ENCODE measurements around the gene SND1.
"Not testable (repeated sequence)": the region's sequence is repeated elsewhere in the genome, so short reads cannot be mapped to it uniquely, and the experiment has no call there.

Gene SND1

GRCh38 chr7:127891854-127892438 lies 240.0 kb downstream of the SND1 start:
- no peak for DNase-seq (ENCODE audit: low spot score)

DNA sequence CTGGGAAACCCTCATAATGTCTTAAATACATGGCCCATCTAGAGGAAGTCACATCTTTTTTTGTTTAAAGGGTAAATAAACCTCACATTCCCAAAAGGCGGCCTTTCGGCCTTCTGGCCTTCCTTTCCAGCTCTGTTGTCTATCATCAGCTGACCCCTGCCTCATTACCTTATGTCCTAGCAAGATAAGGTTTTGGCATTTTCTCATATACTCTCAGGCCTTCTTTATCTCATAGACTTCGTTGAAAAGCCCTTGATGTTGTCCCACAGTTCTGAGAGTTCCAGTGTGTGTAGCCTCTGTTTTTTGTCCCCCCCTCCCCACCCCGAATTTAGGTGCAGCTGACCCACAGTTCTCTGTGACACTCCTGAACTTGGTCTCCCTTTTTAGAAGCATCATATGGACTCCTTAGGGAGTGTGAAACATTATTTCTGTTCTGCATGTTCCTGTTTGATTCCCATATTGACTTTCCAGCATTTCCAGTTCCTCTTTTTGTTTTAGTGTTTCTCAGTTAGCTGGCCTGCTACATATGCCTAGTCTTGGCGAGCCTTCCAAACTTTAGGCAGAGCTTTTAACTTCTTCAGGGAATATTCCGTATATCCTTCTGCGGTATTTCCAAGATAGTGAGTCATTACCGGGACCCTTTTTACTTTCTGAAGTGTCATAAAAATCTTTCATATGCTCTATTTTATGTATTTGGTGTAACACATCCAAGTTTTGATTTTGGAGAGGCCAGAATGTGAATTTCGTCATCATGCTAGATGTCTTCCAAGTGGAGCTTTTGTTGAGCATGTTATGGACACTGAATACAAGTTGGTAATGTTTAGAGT lies 240.7 kb downstream of the SND1 start:
- no peak for DNase-seq (ENCODE audit: low spot score)

GRCh38 chr7:127893547-127893946 lies 241.6 kb downstream of the SND1 start:
- no peak for DNase-seq (ENCODE audit: low spot score)

DNA sequence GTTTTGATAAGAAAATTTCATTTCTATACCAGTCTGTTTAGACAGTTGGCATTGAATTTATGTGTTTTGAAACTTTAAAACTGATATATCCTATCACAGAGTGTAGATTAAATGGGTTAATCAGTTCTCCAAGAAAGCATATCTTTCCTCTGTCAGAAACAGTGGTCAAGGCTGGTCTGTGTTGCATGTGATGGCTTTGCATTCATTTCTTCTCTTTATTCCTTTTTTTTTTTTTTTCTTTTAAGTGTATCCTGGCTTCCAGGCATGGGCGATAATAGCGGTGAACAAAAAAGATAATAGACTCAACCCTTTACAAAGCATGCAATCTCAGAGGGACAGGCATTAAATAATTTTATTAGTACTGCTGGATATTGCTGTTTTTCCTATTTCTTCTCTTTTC lies 242.6 kb downstream of the SND1 start:
- DNase-seq (ENCODE audit: low spot score), result no peak

DNA sequence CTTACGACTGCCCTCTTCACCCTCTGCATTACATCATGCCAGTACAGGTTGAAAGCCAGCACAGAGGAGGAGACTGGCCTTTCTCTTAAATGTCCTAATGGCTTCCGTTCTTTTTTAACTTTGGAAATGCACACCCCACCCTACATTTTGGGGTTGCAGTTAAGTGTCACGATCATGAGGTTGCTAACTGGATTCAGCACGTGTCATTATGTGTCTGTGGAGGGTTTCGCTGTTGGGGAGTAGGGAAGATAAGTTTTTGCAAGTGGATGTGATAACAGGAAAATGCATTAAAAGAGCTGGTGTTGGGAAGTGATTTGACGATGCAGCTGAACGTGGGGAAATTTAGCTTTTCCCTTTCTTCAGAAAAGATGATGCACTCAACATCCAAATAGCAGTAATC lies 243.4 kb downstream of the SND1 start:
- DNase-seq (ENCODE audit: low spot score), result no peak

DNA sequence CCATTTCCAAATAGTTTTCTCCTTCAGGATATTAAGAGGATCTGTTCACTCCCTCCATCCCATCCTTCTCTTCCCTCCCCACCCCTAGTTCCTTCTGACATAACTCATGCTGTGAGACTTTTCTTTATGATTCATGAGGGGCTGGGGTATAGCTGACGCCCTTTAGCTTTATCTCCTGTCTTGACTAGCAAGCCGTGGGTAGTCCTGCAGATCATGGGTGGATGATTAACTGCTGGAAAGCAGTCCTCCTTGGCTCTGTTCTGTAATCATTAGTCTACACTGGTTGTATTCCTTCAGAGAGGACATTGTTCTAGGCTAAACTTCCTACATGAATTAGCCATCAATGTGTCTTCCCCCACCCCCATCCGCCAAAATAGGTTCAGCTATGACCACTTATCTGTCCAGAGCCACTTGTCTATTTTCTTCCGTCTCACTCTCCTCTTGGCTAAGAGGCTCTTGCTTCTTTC lies 243.9 kb downstream of the SND1 start:
- no peak for DNase-seq (ENCODE audit: low spot score)

GRCh38 chr7:127896659-127897058 lies 244.7 kb downstream of the SND1 start:
- DNase-seq (ENCODE audit: low spot score), result no peak

GRCh38 chr7:127897704-127898454 lies 245.9 kb downstream of the SND1 start:
- DNase-seq (ENCODE audit: low spot score), result no peak

DNA sequence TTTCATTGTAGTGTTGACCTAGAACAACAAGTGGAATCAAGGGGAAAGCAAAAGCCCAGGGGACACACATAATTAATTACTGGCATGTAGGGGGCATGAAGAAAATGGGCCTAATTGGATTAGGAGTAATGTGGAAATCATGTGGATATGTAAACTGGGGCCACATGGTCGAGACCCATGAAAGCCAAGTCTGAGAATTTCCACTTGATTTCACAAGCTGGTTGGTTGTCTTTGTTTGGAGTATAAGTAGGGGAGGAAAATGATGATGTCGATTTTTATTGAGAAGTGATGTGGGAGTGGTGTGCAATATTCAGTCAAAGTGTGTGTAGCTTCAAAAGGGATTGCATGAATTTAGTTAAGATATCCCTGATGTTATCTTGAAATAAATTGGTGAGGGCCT lies 247.4 kb downstream of the SND1 start:
- DNase-seq (ENCODE audit: low spot score), result no peak

- DNase-seq (ENCODE audit: low spot score), result no peak
Measured at GRCh38 chr7:127900141-127900540, 248.1 kb downstream of the SND1 start.

DNA sequence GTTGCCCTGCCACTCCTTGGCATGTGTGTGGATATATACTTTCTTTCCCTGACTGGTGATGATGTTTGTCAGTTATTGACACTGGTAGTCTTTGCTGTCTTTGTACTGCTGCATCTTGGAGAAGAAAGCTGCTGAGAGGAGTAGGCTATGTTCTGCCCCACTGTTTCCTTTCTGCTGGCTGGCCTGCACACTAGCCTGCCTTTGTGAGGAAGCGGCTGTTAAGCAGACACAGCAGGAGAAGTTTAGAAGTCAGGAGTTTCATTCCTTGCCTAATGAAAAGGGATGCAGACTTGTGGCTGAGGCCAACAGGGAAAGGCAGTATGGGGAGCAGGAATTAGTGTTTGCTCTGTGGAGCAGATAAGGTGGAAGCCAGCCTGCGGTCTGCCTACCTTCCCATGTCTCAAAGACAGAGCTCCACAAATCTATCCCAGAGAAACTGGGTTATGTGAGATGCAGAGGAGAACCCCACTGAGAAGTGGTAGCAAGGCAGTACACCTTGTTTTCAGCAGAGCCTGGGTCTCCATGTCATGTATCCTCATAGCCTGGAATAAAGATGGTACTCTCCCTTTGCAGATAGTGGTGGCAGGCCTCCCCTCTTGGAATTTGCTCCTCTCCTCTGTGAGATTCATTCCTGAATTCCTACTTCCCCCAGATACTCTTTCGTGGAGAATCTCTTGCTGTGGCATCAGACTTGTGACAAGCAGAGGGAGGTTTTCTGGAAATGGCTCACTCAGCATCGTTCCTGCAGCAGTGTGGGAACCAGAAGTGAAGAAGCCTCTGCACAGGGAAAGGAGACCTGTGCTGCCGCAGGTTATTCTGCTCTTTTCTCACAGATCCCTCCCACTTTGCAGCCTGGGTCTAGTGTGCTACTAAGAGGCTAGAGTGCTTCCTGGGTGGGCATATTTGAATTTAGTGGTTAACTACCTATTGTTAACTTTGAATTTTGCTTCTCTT lies 249.0 kb downstream of the SND1 start:
- DNase-seq (ENCODE audit: low spot score), result no peak

- DNase-seq (ENCODE audit: low spot score), result no peak
Measured at GRCh38 chr7:127901895-127902703, 250.1 kb downstream of the SND1 start.

GRCh38 chr7:127902753-127903152 lies 250.8 kb downstream of the SND1 start:
- not testable (repeated sequence) for DNase-seq (ENCODE audit: low spot score)

DNA sequence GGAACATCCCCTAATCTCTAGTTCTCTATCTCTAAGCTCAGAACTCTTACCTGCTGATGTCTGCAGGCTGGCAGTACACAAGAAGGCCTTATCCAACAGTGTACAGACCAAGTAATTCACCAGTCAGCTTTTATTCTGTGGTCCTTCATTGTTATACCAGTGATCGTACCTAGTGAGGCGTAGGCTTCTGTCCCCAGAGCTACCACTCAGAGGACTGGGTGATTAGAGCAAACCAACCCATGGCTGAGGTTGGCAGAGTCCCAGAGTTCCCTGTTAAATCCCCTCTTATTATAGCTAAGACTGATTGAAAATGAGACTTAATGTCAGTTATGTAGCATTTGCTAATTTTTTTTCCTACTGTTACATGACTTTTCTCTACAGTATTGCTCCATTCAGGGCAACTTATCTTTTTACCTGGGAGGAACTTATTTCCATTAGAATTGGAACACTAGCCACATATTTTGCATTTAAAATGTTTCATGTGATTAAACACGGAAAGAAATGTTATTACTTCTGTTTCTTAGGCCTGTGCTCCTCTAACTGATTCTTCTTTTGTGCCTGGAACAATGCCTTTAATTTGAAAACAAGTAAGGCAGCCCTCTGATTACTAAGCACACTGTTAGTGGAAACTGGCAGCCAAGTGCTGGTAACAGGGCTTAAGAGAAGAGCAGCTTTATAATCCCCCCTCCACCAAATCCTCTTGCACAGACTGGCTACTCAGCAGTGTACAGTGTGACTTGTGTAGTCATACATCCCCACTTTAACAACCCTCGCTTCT lies 252.1 kb downstream of the SND1 start:
- no peak for DNase-seq (ENCODE audit: low spot score)

DNA sequence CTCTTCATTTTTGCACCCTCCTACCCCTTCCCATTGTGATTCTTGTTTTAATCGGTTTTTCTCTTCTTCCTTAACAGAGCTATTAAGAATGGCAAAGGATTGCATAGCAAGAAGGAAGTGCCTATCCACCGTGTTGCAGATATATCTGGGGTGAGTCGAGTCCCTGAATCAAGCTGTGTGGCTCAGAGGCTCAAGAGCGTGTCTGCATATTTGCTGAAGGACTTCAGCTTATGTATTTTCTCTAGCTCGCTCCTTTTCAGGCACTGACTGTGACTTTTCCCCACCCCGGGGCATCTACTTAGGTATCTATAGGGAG lies 252.6 kb downstream of the SND1 start:
- no peak for DNase-seq (ENCODE audit: low spot score)

DNA sequence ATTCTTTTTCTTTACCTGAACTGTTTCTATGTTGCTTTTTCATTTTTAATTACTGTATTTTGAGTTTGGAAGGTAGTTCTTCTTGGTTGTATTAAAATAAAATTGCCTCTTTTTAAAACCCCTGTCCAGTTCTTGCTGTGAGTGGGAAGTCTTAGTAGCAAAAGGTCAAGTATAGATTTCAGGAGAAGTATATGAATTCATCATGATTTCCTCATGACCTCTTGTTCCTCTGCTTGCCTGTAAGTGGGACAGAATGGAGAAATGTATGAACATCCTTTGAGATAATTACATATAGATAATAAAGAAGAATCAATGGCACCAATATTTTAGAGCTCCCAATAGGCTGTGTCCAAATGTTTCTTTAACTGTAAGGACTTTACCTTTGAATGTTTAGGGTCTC lies 253.0 kb downstream of the SND1 start:
- DNase-seq (ENCODE audit: low spot score), result no peak

GRCh38 chr7:127905491-127906330 lies 253.7 kb downstream of the SND1 start:
- no peak for DNase-seq (ENCODE audit: low spot score)

- no peak for DNase-seq (ENCODE audit: low spot score)
Measured at GRCh38 chr7:127907110-127908040, 255.4 kb downstream of the SND1 start.

All from globus pallidus (tissue), 1 donor.